Activated CD8-positive, alpha-beta T cell treated with anti-CD3 and anti-CD28 coated beads, Interleukin-2, amount 10 ng/mL, durations not matched to agents 7 days and 5 days (primary cell): ENCODE data around the gene P2RY11. TPM values are rescaled to one million over a fixed set of nuclear protein-coding genes. Genes with fewer than 3 reads are reported as not detected.

ENCODE experiments used
- ATAC-seq: fragments of 150-1000 bp; cut with Tn5 transposase; one replicate; pipeline ENCODE4 v1.10.0; 2021; ENCODE audit warnings: moderate library complexity
- CTCF ChIA-PET: fragments of 350-600 bp; sonication (Branson Sonifier 250); formaldehyde crosslinking; loops from one replicate; lab custom pipeline; 2021; ENCODE audit warnings: antibody characterized with exemption; lab: Charles Lee
- POLR2A ChIA-PET: fragments of 350-600 bp; sonication (Branson Sonifier 250); formaldehyde crosslinking; loops from one replicate; lab custom pipeline; 2021; ENCODE audit warnings: antibody characterized with exemption; lab: Charles Lee
- DNase-seq: peaks from one replicate; pipeline ENCODE4 v3.0.0-alpha.2; 2020
- H3K27ac Mint-ChIP-seq: one replicate; pipeline ENCODE4 v1.8.0; 2021; ENCODE audit warnings: mild to moderate bottlenecking, mixed read lengths
- H3K27me3 Mint-ChIP-seq: one replicate; pipeline ENCODE4 v1.8.0; 2021; ENCODE audit warnings: low read depth, mixed read lengths
- H3K36me3 Mint-ChIP-seq: one replicate; pipeline ENCODE4 v1.8.0; 2021; ENCODE audit warnings: low read depth, mixed read lengths
- H3K4me1 Mint-ChIP-seq: one replicate; pipeline ENCODE4 v1.8.0; 2021; ENCODE audit warnings: low read depth, mixed read lengths
- H3K4me3 Mint-ChIP-seq: one replicate; pipeline ENCODE4 v1.8.0; 2021; ENCODE audit warnings: mild to moderate bottlenecking, mixed read lengths
- H3K9me3 Mint-ChIP-seq: one replicate; pipeline ENCODE4 v1.8.0; 2022; ENCODE audit warnings: mixed read lengths; ENCODE audit not compliant: insufficient read depth
- total RNA-seq, 2 experiments: library from RNA; stranded (reverse); gene quantifications; one replicate each; pipeline ENCODE4 v1.2.3, GENCODE V29; 2021

Gene P2RY11
- total RNA-seq, 2 experiments from 2014 or later: 50.4 to 53.6 TPM

- no peaks in the 10 kb centered on the region for H3K27me3 Mint-ChIP-seq
- H3K4me3 Mint-ChIP-seq: peak overlapping the region; percentile 55
- POLR2A ChIA-PET: interaction anchor here (0.6 to 2.4 kb wide), 8 partner anchors 10 to 109 kb away, joined by 3 to 9 read pairs (median 4); partner anchors contain the start of genes DNMT1 and MRPL4
- CTCF ChIA-PET: interaction anchor here (0.5 to 2.9 kb wide), 16 partner anchors 13 to 211 kb away, joined by 3 to 17 read pairs (median 4); partner anchors contain the start of genes DNMT1 and PPAN
- peaks cover 83% of the 10 kb centered on the region for H3K36me3 Mint-ChIP-seq
- ATAC-seq (peak; percentile 89), DNase-seq (peak; percentile 69)
- H3K27ac Mint-ChIP-seq: peak overlapping the region; percentile 90
- H3K4me1 Mint-ChIP-seq: peaks cover 49% of the 10 kb centered on the region
- no peaks in the 10 kb centered on the region for H3K9me3 Mint-ChIP-seq
Observed at GRCh38 chr19:10142701-10143375, 31.3 kb downstream of the P2RY11 start.

DNA sequence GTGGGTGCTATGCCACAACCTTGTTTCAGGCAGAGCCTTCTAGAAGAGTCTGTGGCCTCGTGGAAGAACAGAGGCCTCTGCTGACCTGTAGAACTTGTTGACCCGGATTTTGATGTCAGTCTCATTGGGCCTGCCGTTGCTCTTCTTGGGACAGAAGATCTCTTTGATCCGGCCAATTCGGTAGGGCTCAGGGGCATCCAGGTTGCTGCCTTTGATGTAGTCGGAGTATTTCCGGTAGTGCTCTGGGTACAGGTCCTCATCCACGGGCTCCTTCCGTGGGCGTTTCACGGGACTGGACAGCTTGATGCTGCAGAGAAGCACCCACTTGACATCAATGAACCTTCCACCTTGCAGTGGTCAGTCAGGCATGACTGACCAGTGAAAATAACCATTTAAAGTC, 32.2 kb downstream of the P2RY11 start:
- Mint-ChIP-seq H3K4me1 (peaks cover 49% of the 10 kb centered on the region), H3K36me3 (peaks cover 81% of the 10 kb centered on the region), H3K27ac (peak overlapping the region; percentile 90), H3K9me3 (no peaks in the 10 kb centered on the region), H3K27me3 (no peaks in the 10 kb centered on the region), H3K4me3 (peak overlapping the region; percentile 36)
- POLR2A ChIA-PET: interaction anchor here (0.6 to 2.4 kb wide), 4 partner anchors 11 to 51 kb away, joined by 3 to 9 read pairs (median 6); partner anchors contain the start of gene DNMT1
- no peak for ATAC-seq
- CTCF ChIA-PET: interaction anchor here (1.0 to 2.9 kb wide), 11 partner anchors 16 to 212 kb away, joined by 3 to 17 read pairs (median 4); partner anchors contain the start of genes DNMT1 and PPAN
- no peak for DNase-seq

DNA sequence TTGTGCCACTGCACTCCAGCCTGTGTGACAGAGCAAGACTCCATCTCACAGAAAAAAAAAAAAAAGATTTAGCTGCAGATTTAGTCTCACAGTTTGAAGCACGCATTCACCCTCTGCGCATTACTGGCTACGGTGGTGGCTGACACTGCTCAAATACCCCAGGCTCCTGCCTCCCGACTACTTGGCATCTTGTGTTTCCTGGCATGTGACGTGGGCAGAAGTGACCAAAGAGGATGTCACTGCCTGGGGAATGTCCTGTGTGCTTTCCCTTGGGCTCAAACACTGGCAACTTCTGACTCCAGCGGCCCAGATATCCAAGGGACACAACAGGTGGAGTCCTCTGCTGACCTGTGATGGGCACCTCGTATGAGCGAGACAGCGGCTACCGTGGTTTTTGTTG, 32.9 kb downstream of the P2RY11 start:
- Mint-ChIP-seq H3K27me3 (no peaks in the 10 kb centered on the region), H3K4me3 (no peak overlapping the region), H3K4me1 (peaks cover 49% of the 10 kb centered on the region), H3K27ac (peak overlapping the region; percentile 90), H3K36me3 (peaks cover 79% of the 10 kb centered on the region), H3K9me3 (no peaks in the 10 kb centered on the region)
- no peak for ATAC-seq
- DNase-seq: no peak
- CTCF ChIA-PET: interaction anchor here (1.2 kb wide), 1 partner anchor 45 kb away, joined by 4 read pairs; no protein-coding TSS in a partner anchor
- POLR2A ChIA-PET: interaction anchor here (0.5 kb wide), 1 partner anchor 566 kb away, joined by 3 read pairs; no protein-coding TSS in a partner anchor

DNA sequence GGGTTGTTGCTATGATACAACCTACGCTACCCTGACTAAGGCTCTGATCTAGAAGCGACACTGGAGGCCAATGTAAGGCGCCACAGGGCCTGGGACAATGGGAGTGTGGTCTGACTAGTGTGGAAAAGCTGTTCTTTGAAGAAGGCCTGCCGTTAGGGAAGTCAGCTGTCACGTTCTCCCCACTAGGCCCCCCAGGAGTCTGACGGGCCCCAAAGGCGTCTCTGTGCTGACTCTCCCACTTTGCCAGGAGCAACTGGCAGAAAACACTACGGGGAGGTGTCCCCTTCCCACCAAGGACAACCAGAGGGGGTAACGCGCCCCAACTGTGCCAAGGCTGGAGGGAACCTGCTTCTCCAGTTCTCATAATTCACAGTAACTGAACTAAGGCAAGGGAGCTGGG, 33.5 kb downstream of the P2RY11 start:
- DNase-seq (no peak), ATAC-seq (no peak)
- Mint-ChIP-seq H3K4me1 (peaks cover 49% of the 10 kb centered on the region), H3K36me3 (peaks cover 79% of the 10 kb centered on the region), H3K27ac (peak overlapping the region; percentile 49), H3K9me3 (no peaks in the 10 kb centered on the region), H3K4me3 (no peak overlapping the region), H3K27me3 (no peaks in the 10 kb centered on the region)
- ChIA-PET POLR2A (interaction anchor here (0.5 kb wide), 1 partner anchor 565 kb away, joined by 3 read pairs; no protein-coding TSS in a partner anchor), CTCF (no interaction called here)

DNA sequence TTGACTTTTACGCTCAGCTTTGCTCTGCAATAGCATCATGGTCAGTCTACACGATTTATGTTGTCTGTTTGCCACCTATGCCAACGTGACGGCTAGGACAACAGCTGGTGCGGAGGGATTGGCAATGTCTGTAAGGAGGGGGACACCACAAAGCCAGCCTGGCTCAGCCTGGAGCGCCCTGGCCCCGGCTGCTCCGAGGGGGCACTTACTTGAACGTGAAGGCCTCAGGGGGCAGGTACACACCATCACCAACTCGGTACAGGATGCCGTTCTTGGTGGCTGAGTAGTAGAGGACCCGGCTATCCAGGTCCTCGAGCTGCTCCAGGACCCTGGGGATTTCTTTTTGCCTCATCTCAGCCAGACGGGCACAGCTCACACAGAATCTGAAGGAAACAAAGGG, 34.6 kb downstream of the P2RY11 start:
- peaks cover 78% of the 10 kb centered on the region for H3K36me3 Mint-ChIP-seq
- peak overlapping the region; percentile 62 for H3K27ac Mint-ChIP-seq
- ChIA-PET POLR2A (no interaction called here), CTCF (interaction anchor here (1.7 kb wide), 1 partner anchor 104 kb away, joined by 4 read pairs; no protein-coding TSS in a partner anchor)
- ATAC-seq: no peak
- H3K4me1 Mint-ChIP-seq: peaks cover 49% of the 10 kb centered on the region
- DNase-seq: no peak
- H3K9me3 Mint-ChIP-seq: no peaks in the 10 kb centered on the region
- H3K27me3 Mint-ChIP-seq: no peaks in the 10 kb centered on the region
- no peak overlapping the region for H3K4me3 Mint-ChIP-seq

GRCh38 chr19:10149427-10149826, 37.9 kb downstream of the P2RY11 start:
- H3K4me3 Mint-ChIP-seq: no peak overlapping the region
- DNase-seq (no peak), ATAC-seq (no peak)
- no peak overlapping the region for H3K27ac Mint-ChIP-seq
- H3K36me3 Mint-ChIP-seq: peaks cover 76% of the 10 kb centered on the region
- H3K9me3 Mint-ChIP-seq: no peaks in the 10 kb centered on the region
- CTCF ChIA-PET: no interaction called here
- H3K27me3 Mint-ChIP-seq: no peaks in the 10 kb centered on the region
- peaks cover 21% of the 10 kb centered on the region for H3K4me1 Mint-ChIP-seq
- POLR2A ChIA-PET: no interaction called here

DNA sequence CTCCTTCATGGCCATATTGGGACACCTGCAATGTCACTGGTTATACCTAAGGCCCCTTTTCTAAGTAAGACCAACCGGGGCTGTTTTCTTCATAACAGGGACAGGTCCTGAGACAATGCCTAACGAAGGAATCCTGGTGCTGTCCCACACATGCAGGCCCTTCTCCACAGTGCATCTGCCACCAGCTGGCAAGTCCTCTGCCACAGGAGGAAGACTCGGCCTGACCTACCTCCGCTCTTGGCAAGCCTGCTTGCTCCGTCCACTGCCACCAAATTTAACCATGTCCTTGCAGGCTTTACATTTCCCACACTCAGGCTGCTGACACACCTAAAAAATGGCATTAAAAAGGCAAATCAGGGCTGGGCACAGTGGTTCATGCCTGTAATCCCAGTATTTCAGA, 40.0 kb downstream of the P2RY11 start:
- H3K9me3 Mint-ChIP-seq: no peaks in the 10 kb centered on the region
- ATAC-seq (no peak), DNase-seq (no peak)
- no peak overlapping the region for H3K27ac Mint-ChIP-seq
- POLR2A ChIA-PET: no interaction called here
- no peak overlapping the region for H3K4me3 Mint-ChIP-seq
- no peaks in the 10 kb centered on the region for H3K27me3 Mint-ChIP-seq
- CTCF ChIA-PET: interaction anchor here (1.3 kb wide), 1 partner anchor 8 kb away, joined by 3 read pairs; no protein-coding TSS in a partner anchor
- H3K36me3 Mint-ChIP-seq: peaks cover 74% of the 10 kb centered on the region
- H3K4me1 Mint-ChIP-seq: peaks cover 1% of the 10 kb centered on the region

DNA sequence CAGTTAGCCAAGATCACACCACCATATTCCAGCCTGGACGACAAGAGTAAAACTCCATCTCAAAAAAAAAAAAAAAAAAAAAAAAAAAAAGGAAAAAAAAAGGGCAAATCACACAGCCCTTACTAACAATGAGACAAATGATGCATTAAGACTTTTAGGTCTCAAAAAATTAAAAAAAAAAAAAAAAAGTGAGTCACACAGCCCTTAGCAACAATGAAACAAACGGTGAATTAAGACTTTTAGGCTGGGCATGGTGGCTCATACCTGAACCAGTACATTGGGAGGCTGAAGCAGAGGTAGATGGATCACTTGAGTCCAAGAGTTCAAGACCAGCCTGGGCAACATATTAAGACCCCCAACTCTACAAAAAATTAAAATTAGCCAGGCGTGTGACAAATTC, 40.6 kb downstream of the P2RY11 start:
- DNase-seq (no peak), ATAC-seq (no peak)
- H3K4me1 Mint-ChIP-seq: no peaks in the 10 kb centered on the region
- no peaks in the 10 kb centered on the region for H3K9me3 Mint-ChIP-seq
- H3K4me3 Mint-ChIP-seq: no peak overlapping the region
- H3K27me3 Mint-ChIP-seq: no peaks in the 10 kb centered on the region
- ChIA-PET POLR2A (no interaction called here), CTCF (no interaction called here)
- H3K27ac Mint-ChIP-seq: no peak overlapping the region
- H3K36me3 Mint-ChIP-seq: peaks cover 75% of the 10 kb centered on the region

DNA sequence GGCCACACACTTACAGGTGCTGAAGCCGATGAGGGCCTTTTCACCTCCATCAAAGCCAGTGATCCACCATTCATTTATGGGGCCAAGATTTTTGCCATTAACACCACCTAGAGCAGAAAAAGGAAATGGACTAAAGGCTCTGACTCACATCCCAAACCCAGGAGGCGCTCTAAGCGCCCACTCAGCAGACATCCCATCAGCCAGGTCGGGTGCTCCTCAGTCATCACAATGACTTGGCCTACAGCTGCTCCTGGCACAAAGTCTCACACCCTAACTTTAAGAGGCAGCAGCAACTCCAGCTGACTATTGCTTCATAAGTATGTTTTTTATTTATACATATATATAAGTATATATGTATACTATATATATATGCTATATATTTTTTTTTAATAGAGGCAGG, 44.3 kb downstream of the P2RY11 start:
- Mint-ChIP-seq H3K36me3 (peaks cover 82% of the 10 kb centered on the region), H3K27ac (no peak overlapping the region)
- POLR2A ChIA-PET: no interaction called here

GRCh38 chr19:10158071-10158470, 46.6 kb downstream of the P2RY11 start:
- Mint-ChIP-seq H3K36me3 (peaks cover 74% of the 10 kb centered on the region), H3K4me1 (no peaks in the 10 kb centered on the region), H3K27me3 (no peaks in the 10 kb centered on the region), H3K4me3 (no peak overlapping the region), H3K9me3 (no peaks in the 10 kb centered on the region), H3K27ac (no peak overlapping the region)
- DNase-seq: no peak
- no peak for ATAC-seq
- ChIA-PET POLR2A (interaction anchor here (0.6 to 1.7 kb wide), 2 partner anchors 27 to 30 kb away, joined by 3 read pairs; no protein-coding TSS in a partner anchor), CTCF (no interaction called here)

More for the DNA sequence above, 44.3 kb downstream of the P2RY11 start:
- Mint-ChIP-seq H3K4me3 (no peak overlapping the region), H3K9me3 (no peaks in the 10 kb centered on the region), H3K27me3 (no peaks in the 10 kb centered on the region), H3K4me1 (no peaks in the 10 kb centered on the region)
- CTCF ChIA-PET: interaction anchor here (0.6 to 0.9 kb wide), 2 partner anchors 13 to 174 kb away, joined by 3 read pairs; no protein-coding TSS in a partner anchor
- no peak for DNase-seq
- ATAC-seq: no peak

DNA sequence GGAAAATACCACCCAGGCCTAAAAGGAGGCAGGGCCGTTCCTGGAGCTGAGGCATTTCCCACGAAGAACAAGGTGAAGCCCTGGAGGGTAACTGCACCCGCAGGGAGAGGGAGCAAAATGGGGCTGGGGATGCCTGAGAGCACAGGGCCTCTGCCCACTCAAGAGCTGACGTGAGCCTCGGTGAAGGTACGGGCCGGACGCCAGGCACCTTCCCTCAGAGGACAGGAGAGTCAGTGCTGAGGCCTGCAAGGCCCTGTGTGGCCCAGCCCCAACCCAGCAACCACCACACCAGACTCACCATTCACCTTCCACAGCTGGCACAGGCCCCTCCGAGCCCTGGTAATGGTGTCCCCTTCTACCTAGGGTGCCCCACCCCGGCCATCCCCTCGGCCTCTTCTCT, 47.0 kb downstream of the P2RY11 start:
- H3K4me1 Mint-ChIP-seq: no peaks in the 10 kb centered on the region
- H3K9me3 Mint-ChIP-seq: no peaks in the 10 kb centered on the region
- no peak overlapping the region for H3K4me3 Mint-ChIP-seq
- CTCF ChIA-PET: interaction anchor here (1.7 kb wide), 1 partner anchor 16 kb away, joined by 5 read pairs; no protein-coding TSS in a partner anchor
- POLR2A ChIA-PET: interaction anchor here (1.7 kb wide), 1 partner anchor 29 kb away, joined by 3 read pairs; no protein-coding TSS in a partner anchor
- ATAC-seq: no peak
- DNase-seq: no peak
- peaks cover 75% of the 10 kb centered on the region for H3K36me3 Mint-ChIP-seq
- no peak overlapping the region for H3K27ac Mint-ChIP-seq
- H3K27me3 Mint-ChIP-seq: no peaks in the 10 kb centered on the region

DNA sequence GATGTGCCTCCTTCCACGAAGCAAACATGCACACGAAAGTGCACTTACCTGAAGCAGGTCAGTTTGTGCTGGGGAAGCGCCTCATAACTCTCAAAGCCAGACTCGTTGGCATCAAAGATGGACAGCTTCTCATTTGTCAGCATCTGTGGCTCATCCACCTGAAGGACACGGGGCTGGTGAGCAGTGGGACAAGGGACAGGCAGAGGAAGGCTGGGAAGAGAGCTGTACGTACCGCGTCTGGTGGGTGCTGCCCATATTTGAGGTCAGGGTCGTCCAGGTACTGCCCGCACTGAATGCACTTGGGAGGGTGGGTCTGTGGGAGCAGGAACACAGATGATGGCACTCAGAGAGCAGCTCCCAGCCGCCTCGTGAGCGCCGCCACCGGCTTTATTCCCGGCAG, 48.1 kb downstream of the P2RY11 start:
- H3K9me3 Mint-ChIP-seq: no peaks in the 10 kb centered on the region
- ChIA-PET POLR2A (no interaction called here), CTCF (interaction anchor here (0.7 to 1.7 kb wide), 2 partner anchors 9 to 17 kb away, joined by 3 to 5 read pairs; no protein-coding TSS in a partner anchor)
- DNase-seq (no peak), ATAC-seq (no peak)
- H3K27ac Mint-ChIP-seq: no peak overlapping the region
- no peak overlapping the region for H3K4me3 Mint-ChIP-seq
- H3K27me3 Mint-ChIP-seq: no peaks in the 10 kb centered on the region
- peaks cover 73% of the 10 kb centered on the region for H3K36me3 Mint-ChIP-seq
- no peaks in the 10 kb centered on the region for H3K4me1 Mint-ChIP-seq
